Forelimb muscle (tissue), 1 donor: ENCODE data around the gene SEC62. TPM values are rescaled to one million over a fixed set of nuclear protein-coding genes. Genes with fewer than 3 reads are reported as not detected.
A peak's percentile ranks its signal among the peaks of the same experiment; 100 is the strongest.

ENCODE experiments used
- DNase-seq: peaks from one replicate; pipeline ENCODE4 v3.0.0-alpha.2; 2013; ENCODE audit warnings: low read depth
- polyA plus RNA-seq: library from polyadenylated mRNA; unstranded; fragments of 120-200 nt; gene quantifications from one replicate; pipeline ENCODE4 v1.2.1, GENCODE V29; 2013; ENCODE audit not compliant: insufficient read length

SEC62 gene, protein sequence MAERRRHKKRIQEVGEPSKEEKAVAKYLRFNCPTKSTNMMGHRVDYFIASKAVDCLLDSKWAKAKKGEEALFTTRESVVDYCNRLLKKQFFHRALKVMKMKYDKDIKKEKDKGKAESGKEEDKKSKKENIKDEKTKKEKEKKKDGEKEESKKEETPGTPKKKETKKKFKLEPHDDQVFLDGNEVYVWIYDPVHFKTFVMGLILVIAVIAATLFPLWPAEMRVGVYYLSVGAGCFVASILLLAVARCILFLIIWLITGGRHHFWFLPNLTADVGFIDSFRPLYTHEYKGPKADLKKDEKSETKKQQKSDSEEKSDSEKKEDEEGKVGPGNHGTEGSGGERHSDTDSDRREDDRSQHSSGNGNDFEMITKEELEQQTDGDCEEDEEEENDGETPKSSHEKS
- 72.6 TPM for polyA plus RNA-seq

DNA sequence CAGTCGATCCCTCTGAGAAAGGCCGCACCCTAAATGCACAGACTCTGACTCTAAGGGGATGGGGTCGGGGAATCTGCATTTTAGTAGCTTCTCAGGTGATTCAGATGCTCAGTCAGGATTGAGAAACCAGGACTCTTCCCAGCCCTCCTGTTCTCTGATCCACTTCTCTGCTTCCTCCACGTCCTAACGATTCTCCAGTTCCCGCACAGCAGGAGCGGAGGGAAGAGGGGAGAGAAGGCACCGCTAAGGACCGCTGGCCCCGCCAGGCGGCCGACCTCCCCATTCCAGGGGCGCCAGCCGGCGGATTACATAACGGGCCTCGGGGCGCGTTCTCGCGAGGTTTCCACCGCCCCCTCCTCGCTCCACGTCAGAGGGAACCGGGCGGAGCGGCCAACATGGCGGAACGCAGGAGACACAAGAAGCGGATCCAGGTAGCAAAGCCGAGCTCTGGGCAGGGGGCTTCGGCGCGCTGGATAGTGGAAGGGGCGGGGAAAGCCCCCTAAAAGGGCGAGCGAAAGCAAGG lies at the start of gene SEC62:
TSS of gene SEC62 (plus strand) at position 380 of the 523 bp plus-strand sequence. CDS start at position 396, 16 bp downstream.
- peak; percentile 78 for DNase-seq

DNA sequence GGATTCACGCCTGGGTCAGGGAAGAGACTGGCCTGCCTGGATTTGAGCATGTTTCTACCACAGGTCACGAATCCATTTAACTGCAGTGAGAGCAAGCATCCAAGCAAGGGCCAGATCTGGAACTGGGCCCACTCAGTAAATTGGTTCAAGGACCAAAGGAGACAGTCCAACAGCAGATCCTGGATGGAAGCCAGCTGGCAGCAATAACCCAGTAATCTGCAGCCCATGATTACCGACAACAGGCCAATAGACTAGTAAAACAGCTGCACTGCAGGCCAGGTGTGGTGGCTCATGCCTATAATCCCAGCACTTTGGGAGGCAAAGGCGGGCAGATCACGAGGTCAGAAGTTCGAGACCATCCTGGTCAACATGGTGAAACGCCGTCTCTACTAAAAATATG lies 43.4 kb upstream of the SEC62 start:
- DNase-seq = no peak

DNA sequence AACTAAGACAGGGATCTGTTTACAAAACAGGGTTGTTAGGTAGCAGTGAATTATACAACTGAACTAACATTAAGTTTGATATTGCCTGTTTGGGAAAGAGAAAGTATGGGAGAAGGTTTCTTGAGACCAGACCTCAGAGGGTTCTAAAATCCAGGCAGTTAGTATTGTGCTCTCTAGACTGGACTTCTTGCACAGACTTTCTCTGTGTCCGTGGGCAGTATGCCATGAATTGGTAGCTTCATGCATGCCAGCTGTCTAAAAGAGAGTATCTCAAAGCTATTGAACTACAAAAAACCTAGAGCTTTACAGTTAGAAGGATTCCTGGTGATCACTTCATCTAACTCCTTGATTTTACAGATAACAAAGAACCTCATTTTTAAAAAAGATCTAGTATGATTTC lies 42.8 kb upstream of the SEC62 start:
- DNase-seq = no peak

DNA sequence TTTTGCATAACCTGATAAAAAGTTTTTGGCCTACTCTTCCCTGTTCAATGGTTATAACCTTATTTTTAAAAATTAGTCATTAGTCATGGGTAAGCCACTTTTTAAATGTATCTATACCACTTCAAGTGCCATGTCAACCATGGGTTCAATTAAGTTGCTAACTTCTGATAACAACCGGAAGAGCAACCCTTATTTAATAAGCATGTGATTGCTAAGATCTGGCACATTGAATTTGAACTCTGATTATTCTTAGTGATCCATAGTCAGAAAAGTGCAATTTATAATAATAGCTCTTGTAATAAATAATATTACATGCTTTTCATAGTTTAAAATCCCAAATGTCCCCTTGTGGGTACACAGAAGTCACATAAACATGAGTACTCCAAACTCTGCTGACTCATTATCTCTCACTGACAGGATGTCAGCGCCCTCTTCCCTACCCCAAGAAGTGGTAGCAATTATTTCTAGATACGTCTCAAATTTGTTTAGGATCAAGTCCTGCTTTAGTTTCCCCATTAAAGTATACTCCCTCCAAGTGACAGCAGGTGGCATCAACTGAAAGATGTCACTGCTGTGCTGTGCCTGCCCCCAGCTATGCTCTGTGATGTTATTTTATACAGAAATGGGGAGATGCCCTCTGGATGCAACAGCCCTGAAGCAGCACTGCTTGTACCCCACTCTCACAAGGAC lies 36.6 kb upstream of the SEC62 start:
- no peak for DNase-seq

DNA sequence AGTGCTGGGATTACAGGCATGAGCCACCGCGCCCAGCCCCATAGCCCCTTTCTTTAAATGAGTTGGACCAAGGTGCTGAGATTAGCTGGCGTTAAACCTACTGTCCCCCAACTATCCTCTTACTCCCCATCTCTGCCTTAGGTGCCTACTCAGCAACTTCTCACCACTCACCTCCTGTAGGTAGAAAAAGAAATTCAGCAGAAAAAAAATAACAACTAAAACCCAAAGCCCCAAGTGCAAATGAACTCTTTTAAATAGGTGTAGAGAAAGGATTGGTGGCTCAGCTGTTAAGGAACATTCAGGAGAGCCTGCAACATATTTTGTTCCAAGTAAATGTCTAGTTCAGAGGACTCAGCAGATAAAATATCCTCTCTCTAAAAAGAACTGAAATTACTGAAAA lies 35.8 kb upstream of the SEC62 start:
- DNase-seq = no peak

DNA sequence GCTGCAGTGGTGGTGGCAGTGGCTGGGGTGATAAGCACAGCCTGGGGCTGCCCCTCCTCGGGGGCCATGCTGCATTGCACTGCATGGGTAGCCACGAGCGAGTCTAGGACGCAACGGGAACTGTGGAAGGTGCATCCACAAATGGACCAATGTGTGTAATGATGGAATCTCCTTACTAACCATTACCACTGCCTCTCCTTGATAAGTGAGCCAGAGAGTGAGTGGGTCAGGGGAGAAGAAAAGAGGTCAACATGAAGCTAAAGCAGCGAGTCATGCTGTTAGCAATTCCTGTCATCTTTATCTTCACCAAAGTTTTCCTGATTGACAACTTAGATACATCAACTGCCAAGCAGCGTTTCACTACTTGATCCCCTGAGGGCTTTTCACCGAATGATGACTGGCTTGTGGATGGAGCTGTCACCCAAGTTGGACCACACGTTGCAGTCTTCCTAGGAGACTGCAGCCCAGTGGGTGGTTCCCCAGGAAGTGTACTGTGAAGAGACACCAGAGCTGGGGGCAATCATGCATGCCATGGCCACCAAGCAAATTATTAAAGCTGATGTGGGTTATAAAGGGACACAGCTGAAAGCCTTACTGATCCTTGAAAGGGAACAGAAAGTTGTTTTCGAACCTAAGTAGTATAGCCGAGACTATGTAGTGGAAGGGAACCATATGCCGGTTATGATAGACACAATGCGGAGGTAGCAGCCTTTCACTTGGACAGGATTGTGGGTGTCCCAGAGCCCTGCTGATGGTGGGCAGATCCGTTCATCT lies 34.7 kb upstream of the SEC62 start:
- DNase-seq = no peak

DNA sequence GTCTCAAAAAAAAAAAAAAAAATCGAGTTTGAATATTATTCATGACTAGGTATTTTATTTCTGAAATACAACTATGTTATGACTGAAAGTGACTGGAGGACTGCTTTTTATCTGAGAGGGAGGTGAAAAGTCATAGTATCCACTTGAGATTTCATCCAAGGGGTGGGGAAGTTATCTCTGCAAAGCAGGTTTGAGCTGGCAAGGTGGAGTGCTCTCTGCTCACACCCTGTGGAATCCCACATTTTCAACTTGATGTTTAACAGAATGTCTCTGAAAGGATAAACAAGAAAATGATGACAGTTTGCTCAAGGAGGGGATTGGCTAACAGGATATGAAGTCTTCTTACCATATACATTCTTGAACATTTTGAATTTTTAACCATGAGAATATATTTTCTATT lies 27.3 kb upstream of the SEC62 start:
- DNase-seq = no peak

DNA sequence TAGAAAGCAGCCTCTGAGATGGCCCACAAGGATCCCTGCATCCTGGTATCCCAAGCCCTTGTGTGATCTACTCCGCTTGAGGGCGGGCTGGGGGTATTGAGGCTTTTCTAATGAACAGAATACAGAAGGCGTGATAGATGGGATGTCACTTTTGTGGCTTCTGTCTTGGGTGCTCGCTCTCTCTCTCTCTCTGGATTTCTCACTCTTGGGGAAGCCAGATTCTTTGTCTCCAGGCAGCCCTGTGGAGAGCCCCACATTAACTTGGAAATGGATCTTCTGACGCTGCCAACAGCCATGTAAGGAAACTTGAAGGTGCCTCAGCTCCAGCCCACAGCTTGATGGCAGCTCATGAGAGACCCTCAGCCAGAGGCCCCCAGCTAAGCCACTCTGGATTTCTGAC lies 26.9 kb upstream of the SEC62 start:
- DNase-seq = no peak

DNA sequence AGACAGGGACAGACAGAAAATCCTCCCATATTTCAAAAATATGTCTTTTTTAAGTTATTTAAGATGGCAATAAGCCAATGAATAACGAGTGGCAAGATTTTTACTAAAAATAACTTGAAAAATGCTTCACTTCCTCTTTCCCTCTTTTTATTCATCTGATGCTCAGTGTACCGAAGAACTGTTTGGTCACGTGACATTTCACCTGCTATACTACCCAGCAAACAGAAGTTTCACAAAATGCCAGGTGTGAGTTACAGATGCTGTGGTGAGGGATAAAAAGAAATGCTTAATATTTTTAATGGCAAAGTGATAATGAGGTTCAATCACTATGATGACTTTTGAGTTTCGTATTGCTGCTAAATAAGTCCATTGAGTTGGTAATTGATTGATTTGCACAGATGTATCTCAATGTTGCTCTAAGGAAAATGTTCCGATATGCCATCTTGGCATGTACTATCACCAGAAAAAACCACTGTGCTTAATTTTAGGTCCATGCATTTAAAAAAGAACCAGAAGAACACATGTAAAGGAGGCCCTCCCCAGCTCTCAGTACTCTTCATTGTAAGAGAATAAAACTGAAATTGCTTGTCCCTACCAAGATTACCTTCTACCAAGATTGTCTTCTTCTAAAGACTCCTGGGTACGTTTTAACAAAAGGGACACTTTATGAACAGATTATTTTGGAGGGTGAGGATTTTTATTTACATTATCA lies 26.0 kb upstream of the SEC62 start:
- no peak for DNase-seq

DNA sequence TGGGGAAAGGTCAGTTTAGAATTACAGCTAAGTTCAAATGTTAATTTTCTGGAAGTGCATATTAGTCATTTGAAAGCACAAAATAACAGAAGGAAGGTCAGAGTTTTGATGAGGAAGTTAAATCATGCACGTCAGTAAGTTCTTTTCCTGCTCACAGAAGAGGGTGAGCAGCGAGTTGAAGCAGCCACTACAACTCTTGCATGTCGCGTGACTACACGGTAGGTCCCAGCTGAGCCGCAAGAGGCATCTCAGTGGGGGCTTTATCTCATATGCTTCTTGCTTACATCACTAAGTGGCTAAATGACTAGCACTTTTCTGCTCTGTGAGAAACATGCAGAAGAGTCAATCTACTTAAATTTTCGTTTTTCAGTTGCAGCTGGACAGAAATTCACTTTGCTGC lies 21.3 kb upstream of the SEC62 start:
- no peak for DNase-seq

DNA sequence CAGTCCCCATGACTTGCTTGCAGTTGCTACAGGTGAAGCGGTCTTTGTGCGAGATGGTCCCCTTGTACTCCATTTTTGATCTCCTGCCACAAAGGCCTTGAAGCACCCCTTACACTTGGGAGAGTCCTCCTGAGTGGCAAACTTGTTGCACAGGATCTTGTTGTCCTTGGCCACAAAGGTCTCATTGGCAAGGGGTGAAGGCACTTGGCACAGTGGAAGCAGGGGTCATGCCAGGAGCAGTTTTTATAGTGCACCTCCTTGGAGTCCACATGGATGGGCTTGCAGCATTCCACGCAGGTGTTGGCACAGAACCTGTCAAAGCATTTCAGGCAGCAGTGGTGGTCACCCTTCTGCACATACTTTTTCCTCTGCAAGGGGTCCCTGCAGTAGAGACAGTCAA lies 20.3 kb upstream of the SEC62 start:
- DNase-seq = no peak

DNA sequence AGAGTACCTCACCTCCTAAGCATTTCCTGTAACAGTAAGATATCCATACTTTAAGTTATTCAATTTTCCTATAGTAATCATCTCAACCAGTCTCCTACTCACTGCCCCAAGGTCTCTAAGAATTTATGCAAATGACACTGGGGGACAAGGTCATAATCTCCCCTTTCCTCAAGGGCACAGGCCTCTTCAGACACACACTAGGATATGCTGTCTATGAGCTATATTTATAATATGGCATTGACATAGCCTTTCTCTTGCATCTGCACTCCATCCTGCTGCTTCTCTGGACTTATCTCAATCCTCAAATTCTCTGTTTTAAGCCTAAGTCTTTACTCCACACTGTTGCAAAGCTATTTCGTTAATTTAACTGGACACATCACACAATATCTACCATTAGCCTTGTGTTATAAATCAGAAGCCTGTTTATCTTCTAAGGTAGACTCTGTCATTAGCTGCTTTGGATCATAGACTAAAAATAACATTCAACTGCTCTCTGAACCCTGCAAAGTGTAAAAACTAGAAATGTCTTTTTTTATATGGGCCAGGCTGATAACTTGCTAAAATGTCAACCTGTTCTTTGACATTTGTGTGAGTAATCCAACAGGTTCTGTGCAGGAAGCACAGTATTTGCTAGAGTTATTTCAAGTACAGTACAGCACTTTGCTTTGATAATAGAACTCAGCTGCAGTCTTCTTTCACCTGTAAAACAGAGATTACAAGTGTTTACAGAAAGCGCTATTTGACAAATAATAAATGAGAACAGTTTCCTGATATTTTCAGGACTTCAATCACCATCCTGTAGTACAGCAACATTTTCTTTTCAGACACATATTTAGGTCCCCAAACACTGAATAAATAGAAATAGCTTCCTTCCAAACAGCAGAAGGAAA lies 17.8 kb upstream of the SEC62 start:
- DNase-seq = no peak

DNA sequence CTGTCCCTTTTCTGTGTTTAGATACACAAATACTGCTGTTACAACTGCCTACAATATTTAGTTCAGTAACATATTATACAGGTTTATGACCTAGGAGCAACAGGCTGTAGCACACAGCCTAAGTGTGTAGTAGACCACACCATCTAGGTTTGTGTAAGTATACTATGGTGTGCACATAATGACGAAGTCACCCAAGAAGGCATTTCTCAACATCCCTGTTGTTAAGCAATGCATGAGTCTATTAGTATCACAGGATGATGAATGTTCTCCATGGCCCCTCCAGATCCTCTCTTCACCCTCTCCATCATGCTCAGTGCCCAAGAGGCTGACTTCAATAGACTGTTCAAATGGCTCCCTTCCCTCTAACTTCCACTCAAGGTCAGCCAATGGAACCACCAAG lies 14.6 kb upstream of the SEC62 start:
- no peak for DNase-seq

DNA sequence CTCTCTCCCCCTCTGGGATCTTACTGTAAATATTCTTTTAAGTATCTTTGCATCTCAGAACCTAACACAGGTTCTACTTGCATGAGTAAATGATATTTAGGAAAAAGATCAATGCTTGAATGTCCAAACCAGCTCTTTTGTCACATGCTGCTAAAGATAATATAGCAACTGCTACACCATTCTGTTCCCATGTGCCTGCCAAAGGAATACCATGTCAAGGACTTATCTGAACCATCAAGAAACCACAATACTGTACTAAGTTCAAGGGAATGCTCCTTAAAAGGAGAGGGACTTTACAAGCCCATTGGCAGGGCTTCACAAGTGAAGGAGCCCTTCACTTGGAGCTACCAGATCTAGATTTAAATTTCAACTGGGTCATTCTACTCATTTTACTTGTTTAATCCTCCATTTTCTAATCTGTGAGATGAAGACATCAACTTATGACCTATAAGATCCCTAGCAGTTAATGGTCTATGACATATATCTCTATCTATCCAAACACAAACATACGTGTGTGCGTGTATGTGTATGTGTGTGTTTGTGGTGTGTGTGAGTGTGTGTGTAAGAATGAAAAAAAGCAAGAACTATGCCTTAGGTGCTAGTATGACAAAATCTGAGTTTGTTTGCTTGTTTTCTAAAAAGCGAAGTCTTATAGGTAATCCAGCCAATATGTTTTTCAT lies 13.0 kb upstream of the SEC62 start:
- DNase-seq = no peak

DNA sequence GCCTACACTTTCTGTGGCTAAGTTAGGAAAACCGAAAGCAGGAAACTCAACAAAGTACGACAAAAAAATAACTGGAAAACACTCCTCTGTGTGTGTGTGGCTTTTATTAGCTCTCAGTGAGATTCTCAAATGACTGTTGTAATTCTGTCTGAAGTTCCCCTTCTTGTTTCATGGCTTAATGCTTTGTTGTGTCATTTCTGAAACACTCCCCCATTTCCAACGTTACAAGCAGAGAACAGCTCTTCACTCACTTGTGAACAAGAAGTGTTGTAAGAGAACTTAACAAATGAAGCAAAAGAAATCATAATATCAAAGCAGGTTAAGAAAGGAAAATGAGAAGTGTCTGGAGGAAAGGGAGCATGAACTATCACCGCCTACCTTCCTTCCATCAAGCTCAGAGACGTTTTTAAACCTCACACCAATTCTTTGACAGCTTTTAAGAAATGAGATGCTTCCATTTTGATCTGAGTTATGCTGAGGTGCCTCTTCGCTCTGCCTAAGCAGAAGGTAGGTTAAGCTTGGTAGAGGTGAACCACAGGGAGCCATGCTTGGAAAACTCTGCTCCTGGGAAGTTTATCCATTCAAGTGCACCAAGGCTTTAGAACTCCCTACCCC lies 12.4 kb upstream of the SEC62 start:
- DNase-seq = no peak

DNA sequence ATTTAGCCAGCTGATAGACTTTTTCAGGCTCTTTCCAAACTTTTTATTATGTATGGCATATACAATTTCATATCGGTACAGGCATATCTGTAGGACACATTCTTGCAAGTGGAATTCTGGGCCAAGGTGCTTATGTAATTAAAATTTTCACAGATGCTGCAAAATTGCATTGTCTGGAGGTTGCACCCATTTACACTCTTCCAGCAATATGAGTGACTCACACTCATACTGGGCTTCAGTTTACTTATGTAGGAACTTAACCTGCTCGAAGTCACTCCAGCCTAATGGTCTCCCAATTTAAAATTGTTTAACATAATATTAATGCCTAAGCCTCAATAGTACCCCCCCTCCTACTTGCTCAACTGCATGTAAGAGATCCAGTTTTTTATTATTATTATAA lies 11.2 kb upstream of the SEC62 start:
- no peak for DNase-seq

DNA sequence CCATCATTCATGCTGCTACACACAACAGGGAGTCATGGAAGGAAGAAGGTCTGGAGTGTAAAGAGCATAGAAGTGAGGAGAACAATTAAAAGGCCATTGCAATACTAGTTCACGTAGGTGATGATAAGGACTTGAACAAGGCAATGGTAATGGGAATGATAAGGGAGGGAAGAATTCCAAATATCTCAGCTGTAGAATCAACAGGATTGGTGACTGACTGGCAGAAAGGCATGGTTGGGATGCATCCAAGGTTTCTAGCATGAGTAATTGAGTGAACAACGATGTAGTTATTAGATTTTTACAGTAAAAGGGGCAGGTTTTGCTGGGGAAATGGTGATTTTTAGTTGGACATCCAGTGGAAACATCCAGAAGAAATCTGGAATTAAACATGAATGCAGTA lies 2.4 kb upstream of the SEC62 start:
- no peak for DNase-seq

DNA sequence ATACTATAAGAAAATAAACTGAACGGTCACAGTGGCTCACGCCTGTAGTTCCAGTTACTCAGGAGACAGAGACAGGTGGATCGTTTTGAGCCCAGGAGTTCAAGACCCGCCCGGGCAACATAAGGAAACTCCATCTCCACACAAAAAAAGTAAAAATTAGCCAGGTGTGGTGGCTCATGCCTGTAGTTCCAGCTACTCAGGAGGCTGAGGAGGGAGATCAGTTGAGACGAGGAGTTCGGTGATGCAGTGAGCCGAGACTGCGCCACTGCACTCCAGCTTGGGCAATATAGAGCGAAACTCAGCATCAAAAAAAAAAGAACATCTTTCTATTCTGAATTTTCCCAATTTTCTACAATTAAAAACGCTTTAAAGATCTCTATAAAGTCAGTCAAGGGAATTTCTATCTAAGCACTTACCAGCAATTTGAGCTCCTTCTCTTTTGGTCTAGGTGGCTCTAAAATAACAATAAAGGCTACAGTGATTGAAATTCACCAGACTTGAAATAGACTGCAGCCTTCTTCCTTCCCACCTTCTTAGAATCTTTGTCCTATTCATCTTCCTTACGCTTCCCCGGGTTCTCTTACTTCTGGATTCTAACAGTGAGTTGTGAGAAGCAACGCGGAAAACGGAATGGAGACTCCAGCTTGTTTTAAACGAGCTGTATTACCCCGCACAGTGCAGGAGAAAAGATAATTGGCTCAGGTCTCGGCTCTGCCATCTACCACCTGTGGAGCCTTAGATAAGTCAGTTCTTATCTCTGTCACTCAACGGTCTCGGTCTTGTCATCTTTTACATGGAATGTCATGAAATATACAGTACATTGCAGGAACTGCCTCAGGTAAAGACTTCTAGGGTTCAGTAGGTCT lies 812 bp upstream of the SEC62 start:
- no peak for DNase-seq
